A673 (cell line): ENCODE measurements around the gene ADAM23. TPM values are rescaled to one million over a fixed set of nuclear protein-coding genes. Genes with fewer than 3 reads are reported as not detected.
A peak's percentile ranks its signal among the peaks of the same experiment; 100 is the strongest.

Experiments used
- BruUV-seq: library from RNA; stranded (reverse); fragments of 400-500 nt; replicated peaks from 2 replicates; lab custom pipeline; 2021; lab: Mats Ljungman, UMichigan
- CTCF ChIA-PET: fragments of 300-600 bp; sonication (Branson Sonifier 250); formaldehyde crosslinking; loops from one replicate; lab custom pipeline; 2022; ENCODE audit warnings: antibody characterized with exemption; lab: Charles Lee
- POLR2A ChIA-PET: fragments of 300-600 bp; sonication (Branson Sonifier 250); formaldehyde crosslinking; loops from one replicate; lab custom pipeline; 2022; ENCODE audit warnings: antibody characterized with exemption; ENCODE audit not compliant: low non-redundant PET; lab: Charles Lee
- DNase-seq: peaks from one replicate; pipeline ENCODE4 v3.0.0-alpha.2; 2015; ENCODE audit warnings: low spot score
- H3K27ac ChIP-seq: fragments of 200-600 bp; sonication (generic); 2 replicates; pipeline ENCODE4 v1.5.1; 2016; ENCODE audit warnings: mixed run types, low read depth, mild to moderate bottlenecking, mixed read lengths, antibody characterized with exemption, low read length; ENCODE audit not compliant: poor library complexity, severe bottlenecking
- H3K27me3 ChIP-seq: fragments of 200-600 bp; sonication (generic); replicated peaks from 2 replicates; pipeline ENCODE4 v1.6.1; 2017; ENCODE audit warnings: mixed run types, low read depth, mild to moderate bottlenecking, mixed read lengths, antibody characterized with exemption, low read length; ENCODE audit not compliant: insufficient read depth, poor library complexity
- H3K36me3 ChIP-seq: fragments of 200-600 bp; sonication (generic); 2 replicates; pipeline ENCODE4 v1.6.1; 2016; ENCODE audit warnings: mixed run types, mild to moderate bottlenecking, mixed read lengths, antibody characterized with exemption, low read length; ENCODE audit not compliant: insufficient read depth, poor library complexity, severe bottlenecking
- H3K4me1 ChIP-seq: fragments of 200-600 bp; sonication (generic); 2 replicates; pipeline ENCODE4 v1.6.1; 2017; ENCODE audit warnings: mixed run types, mild to moderate bottlenecking, mixed read lengths, antibody characterized with exemption, low read length; ENCODE audit not compliant: insufficient read depth, poor library complexity, severe bottlenecking
- H3K4me3 ChIP-seq: fragments of 200-600 bp; sonication (generic); 2 replicates; pipeline ENCODE4 v1.5.1; 2016; ENCODE audit warnings: low read depth, mixed run types, mild to moderate bottlenecking, mixed read lengths, low read length; ENCODE audit not compliant: poor library complexity, severe bottlenecking
- H3K9me3 ChIP-seq: fragments of 200-600 bp; sonication (generic); 2 replicates; pipeline ENCODE4 v1.6.1; 2016; ENCODE audit warnings: mixed run types, low read depth, mild to moderate bottlenecking, mixed read lengths, antibody characterized with exemption, low read length; ENCODE audit not compliant: poor library complexity, severe bottlenecking
- CTCF ChIP-seq: fragments of 300-800, 200-600 bp; sonication (generic); conservative IDR thresholded peaks from 2 replicates; pipeline ENCODE4 v1.5.1; 2017; ENCODE audit warnings: low read depth, mild to moderate bottlenecking, antibody characterized with exemption, low read length, moderate library complexity, mixed read lengths
- EZH2 ChIP-seq: fragments of 200-600 bp; sonication (generic); IDR thresholded peaks from 2 replicates; pipeline ENCODE4 v1.6.1; 2017; ENCODE audit warnings: borderline replicate concordance, low read depth, mild to moderate bottlenecking, mixed read lengths, antibody characterized with exemption, low read length; ENCODE audit not compliant: poor library complexity, severe bottlenecking
- intact Hi-C: fragments of 100-400 bp; cut with micrococcal nuclease; formaldehyde crosslinking; loops from one replicate; pipeline ENCODE4 v1.10.0; 2022; ENCODE audit not compliant: unreplicated experiment
- total RNA-seq: library from RNA; stranded (reverse); gene quantifications from 2 replicates; pipeline ENCODE4 v1.2.3, GENCODE V29; 2021

ADAM23 gene
- total RNA-seq, 1 experiment from 2014 or later, result 0.21 TPM

GRCh38 chr2:206610451-206610850, 167.1 kb downstream of the ADAM23 start:
- CTCF ChIA-PET, result no interaction called here
- Histone ChIP-seq H3K27me3 (peaks cover 7% of the 10 kb centered on the region), H3K4me3 (no peak overlapping the region), H3K27ac (no peak overlapping the region), H3K4me1 (no peaks in the 10 kb centered on the region), H3K9me3 (no peaks in the 10 kb centered on the region), H3K36me3 (no peaks in the 10 kb centered on the region)
- BruUV-seq, result no TSS peak
- no peak for DNase-seq
- TF ChIP-seq CTCF, result no peak
- TF ChIP-seq EZH2, result no peak
- intact Hi-C loops, result no loop called here
- POLR2A ChIA-PET, result interaction anchor here (0.6 kb wide), 1 partner anchor 144 kb away, joined by 3 read pairs; no protein-coding TSS in a partner anchor

- BruUV-seq, result no TSS peak
- CTCF ChIA-PET, result no interaction called here
- intact Hi-C loops, result no loop called here
These were observed 167.9 kb downstream of the ADAM23 start for GRCh38 chr2:206611191-206611590.

GRCh38 chr2:206611736-206612135, 168.4 kb downstream of the ADAM23 start:
- ChIA-PET POLR2A (no interaction called here), CTCF (no interaction called here)
- no peak for TF ChIP-seq EZH2
- TF ChIP-seq CTCF, result no peak
- no peaks in the 10 kb centered on the region for H3K4me1 ChIP-seq
- no peaks in the 10 kb centered on the region for H3K27me3 ChIP-seq
- no peak for DNase-seq
- intact Hi-C loops, result no loop called here
- BruUV-seq, result no TSS peak
- no peak overlapping the region for H3K4me3 ChIP-seq
- no peak overlapping the region for H3K27ac ChIP-seq
- H3K36me3 ChIP-seq, result no peaks in the 10 kb centered on the region
- no peaks in the 10 kb centered on the region for H3K9me3 ChIP-seq

More at GRCh38 chr2:206611191-206611590, 167.9 kb downstream of the ADAM23 start:
- H3K27me3 ChIP-seq, result no peaks in the 10 kb centered on the region
- H3K27ac ChIP-seq, result no peak overlapping the region
- no peak overlapping the region for H3K4me3 ChIP-seq
- no peaks in the 10 kb centered on the region for H3K36me3 ChIP-seq
- DNase-seq, result no peak
- no peak for TF ChIP-seq EZH2
- H3K4me1 ChIP-seq, result no peaks in the 10 kb centered on the region
- POLR2A ChIA-PET, result no interaction called here
- no peaks in the 10 kb centered on the region for H3K9me3 ChIP-seq

DNA sequence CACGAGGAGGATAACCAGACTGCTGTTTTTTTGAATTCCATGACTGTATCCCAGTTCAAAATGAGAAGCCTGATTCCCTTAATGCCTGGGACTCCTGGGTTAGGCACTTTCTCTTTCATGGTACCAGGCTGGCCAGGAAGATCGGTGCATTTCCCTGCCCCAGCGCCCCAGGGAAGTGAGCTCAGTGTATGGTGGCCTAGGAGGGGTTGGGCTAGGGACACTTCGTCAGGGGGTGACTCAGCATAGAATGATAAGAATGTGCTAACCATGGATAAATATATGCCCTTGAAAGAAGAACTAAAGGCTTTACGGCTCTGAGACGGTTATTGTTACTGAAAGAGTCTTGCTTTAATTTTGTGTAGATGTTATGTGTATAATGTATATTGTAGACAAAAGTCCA, 171.5 kb downstream of the ADAM23 start:
- Histone ChIP-seq H3K4me3 (no peak overlapping the region), H3K36me3 (no peaks in the 10 kb centered on the region), H3K27me3 (no peaks in the 10 kb centered on the region), H3K27ac (no peak overlapping the region), H3K9me3 (no peaks in the 10 kb centered on the region), H3K4me1 (no peaks in the 10 kb centered on the region)
- intact Hi-C loops, result no loop called here
- CTCF ChIA-PET, result no interaction called here
- peak; percentile 11 for DNase-seq
- TF ChIP-seq CTCF, result no peak
- no peak for TF ChIP-seq EZH2
- POLR2A ChIA-PET, result no interaction called here
- no TSS peak for BruUV-seq
